Stimulated activated naive CD4-positive, alpha-beta T cell (primary cell): ENCODE measurements around the gene MARCHF6.
"Not testable (repeated sequence)": the region's sequence is repeated elsewhere in the genome, so short reads cannot be mapped to it uniquely, and the experiment has no call there.

Experiments
- DNase-seq, 6 experiments: peaks; one replicate each; lab custom pipeline; 2025; lab: John Stamatoyannopoulos, UW

Gene MARCHF6

DNA sequence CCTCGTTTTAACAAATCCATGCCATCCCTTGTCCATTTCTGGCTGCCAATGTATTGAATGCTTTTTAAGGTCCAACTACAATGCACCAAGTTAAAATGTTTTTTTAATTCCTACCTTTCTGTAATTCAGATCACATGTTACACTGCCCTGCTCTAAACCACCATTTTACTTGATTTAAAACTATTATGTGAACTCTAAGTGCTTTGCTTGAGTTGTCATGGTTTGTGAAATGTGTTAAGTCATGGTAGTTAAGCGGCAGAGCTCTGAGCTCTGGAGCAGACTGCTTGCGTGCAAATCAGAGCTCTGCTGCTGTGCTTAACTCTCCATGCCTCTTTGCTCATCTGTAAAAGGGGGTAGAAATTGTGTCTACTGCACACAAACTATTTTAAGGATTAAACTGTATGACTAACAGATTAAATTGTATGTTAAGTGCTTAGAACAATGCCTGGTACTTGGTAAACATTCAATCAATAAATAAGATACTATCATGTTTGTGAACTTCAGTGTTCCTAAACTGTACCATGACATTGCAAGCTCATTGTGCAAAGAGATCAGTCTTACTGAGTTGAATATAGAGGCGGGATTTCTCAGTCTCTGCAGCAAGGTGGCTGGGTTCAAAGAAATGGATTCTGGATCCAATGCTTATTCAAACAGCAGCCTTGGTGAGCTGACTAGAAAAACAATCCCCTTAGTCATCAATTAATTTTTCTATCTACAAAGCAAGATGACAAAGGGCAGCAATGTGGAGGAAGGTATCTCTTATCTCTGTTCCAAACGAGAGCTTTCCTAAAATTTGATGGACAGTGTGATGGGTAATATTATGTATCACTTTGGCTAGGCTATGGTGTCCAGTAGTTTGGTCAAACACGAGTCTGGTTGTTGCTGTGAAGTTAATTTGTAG lies 29.7 kb upstream of the MARCHF6 start:
- DNase-seq, result no peak

GRCh38 chr5:10324518-10325370 lies 28.8 kb upstream of the MARCHF6 start:
- no peak for DNase-seq

- no peak for DNase-seq
Measured at GRCh38 chr5:10328323-10328722, 25.2 kb upstream of the MARCHF6 start.

DNA sequence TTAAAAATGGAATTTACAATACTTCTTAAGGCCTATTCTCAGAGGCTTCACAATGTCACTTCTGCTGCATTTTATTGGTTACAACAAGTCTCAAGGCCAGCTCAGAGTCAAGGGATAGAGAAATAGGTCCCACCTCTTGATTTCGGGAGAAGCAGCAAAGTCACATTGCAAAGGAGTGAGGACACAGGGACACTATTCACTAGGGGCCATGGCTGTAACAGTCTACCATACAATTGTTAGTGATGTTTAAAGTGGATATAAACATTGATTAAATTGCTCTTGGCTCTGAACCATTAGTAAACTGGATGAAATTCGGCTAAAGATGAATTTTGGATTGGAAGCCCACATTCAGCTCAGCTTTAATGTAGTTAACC lies 24.1 kb upstream of the MARCHF6 start:
- DNase-seq, result no peak

GRCh38 chr5:10329820-10330481 lies 23.5 kb upstream of the MARCHF6 start:
- no peak for DNase-seq

- DNase-seq, result no peak
Measured at GRCh38 chr5:10330511-10331230, 22.8 kb upstream of the MARCHF6 start.

GRCh38 chr5:10331341-10331796 lies 22.1 kb upstream of the MARCHF6 start:
- no peak for DNase-seq

GRCh38 chr5:10332301-10332700 lies 21.2 kb upstream of the MARCHF6 start:
- no peak for DNase-seq

DNA sequence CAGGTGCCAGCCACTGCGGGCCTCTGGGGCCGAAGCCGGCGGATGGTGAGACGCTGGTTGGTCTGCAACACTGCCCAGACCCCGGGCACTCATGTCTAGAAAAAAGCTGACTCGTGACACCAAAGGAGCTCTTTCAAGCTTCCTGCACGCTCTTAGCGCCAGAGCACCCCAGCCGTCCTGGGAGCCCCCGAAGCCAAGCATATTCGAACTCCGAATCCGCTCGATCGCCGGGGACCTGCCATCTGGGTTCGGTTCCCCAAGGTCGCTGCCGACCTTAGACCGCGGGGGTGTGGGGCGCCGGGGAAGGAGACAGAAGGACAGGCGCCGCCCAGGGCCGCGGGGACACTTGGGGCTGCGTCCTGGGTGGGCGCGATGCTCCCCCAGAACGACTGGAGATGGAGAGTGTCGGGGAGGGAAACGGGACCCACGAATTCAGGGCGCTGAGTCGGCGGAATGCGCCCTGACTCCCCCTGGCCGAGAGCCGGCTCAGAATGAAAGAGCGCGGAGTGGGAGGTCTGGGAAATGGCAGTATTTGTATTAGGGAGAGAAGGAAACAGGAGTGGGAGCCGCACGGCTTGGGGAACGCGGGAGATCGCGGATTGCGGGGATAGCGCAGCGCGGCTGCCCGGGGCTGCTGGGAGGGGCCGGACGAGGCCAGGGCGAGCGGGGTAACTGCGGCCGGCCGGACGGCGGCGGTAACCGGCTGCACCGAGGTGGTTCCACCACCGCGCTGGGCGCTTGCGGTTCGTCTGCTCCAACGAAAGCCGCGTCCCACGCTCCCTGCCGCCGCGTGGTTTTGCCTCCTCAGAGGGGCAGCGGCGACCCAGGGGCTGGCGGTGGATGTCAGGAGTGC lies 20.1 kb upstream of the MARCHF6 start:
- DNase-seq, result peak in 2 of 6 experiments; percentile 9 to 14

- DNase-seq, result no peak
Measured at GRCh38 chr5:10334831-10335230, 18.7 kb upstream of the MARCHF6 start.

DNA sequence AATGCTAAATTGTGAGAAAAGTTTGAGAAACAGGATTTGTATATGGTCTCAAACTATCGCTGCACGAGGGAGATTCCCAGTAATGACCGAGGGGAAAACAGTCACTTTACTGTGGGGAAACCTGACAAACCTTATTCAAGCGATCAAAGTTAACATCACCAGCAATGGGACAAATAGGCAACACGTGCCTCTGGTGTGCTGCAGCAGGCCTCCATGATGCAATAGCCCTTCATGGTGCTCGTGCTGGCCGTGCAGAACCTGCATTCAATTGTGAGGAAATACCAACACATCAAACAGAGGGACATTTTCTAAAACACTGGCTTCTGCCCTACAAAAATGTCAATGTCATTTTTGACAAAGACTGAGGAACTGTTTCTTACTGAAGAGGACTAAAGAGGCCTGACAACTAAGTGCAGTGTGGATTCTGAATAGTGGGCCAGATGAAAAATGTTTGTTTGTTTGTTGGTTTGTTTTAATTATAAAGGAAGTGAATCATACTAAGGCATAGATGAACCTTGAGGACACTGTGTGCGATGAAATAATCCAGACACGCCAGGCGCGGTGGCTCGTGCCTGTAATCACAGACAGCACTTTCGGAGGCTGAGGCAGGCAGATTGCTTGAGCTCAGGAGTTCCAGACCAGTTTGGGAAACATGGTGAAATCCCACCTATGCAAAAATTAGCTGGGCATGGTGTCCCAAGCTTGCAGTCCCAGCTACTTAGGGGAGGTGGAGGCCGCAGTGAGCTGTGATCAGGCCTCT lies 17.6 kb upstream of the MARCHF6 start:
- DNase-seq, result no peak

- no peak for DNase-seq
Measured at GRCh38 chr5:10337107-10337506, 16.4 kb upstream of the MARCHF6 start.

DNA sequence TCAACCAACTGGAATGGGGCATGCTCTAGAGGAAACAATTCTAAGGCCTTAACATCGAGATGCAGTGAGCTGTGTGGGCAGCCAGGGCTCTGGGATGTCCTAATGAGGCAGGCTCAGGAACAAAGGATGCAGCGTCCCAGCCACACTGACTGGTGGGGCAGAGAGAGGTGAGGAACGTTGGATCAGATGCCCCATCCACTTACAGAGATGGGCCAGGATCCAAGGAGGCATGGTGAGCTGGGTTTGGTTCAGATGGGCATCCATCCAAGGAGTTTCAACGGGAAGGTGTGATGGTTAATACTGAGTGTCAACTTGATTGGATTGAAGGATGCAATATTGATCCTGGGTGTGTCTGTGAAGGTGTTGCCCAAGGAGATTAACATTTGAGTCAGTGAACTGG lies 15.5 kb upstream of the MARCHF6 start:
- no peak for DNase-seq

DNA sequence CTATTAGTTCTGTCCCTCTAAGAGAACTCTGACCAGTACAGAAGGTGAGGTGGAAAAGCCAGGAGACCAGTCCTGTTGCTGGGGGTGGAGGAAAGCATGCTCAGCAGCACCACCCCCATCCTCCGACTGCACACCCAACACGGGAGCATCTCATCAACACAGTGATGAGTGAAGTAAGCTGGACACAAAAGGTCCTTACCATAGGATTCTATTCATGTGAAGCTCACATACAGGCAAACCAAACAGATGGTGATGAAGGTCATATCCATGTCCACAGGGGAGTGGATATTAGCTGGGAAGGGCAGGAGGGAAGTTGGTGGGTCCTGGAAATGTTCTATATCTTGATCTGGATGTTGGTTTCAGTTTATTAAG lies 14.8 kb upstream of the MARCHF6 start:
- DNase-seq, result no peak

GRCh38 chr5:10339058-10339811 lies 14.3 kb upstream of the MARCHF6 start:
- no peak for DNase-seq

DNA sequence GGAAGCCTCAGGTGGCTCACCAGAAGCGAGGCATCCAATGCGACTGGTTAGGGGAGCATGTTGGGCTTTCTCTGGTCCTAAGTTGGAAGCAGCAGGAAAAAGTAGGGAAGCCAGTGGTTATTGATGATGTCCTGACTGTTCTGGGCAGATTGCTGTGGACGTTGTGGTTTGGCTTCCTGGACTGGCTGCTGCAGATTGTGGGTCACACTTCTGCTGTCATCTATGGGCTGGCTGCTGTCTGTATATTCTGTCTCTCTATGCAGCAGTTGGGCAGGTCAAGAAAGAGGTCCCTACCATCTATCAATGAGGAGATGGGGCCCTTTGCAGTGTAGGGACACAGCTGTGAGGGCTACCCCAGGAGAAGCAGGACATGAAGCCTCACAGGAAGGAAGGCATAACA lies 13.5 kb upstream of the MARCHF6 start:
- no peak for DNase-seq

DNA sequence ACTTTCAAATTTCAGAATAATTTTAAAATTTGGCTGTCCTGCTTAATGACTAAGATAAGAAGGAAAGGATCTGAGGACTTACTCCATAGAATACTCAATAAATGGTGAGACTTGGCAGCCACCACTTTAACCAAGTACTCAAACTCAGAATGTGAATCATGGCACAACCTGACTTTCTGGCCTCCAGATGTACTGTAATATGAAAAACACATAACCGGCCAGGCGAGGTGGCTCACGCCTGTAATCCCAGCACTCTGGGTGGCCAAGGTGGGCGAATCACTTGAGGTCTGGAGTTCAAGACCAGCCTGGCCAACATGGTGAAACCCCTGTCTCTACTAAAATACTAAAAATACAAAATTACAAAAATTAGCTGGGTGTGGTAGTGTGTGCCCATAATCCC lies 10.0 kb upstream of the MARCHF6 start:
- DNase-seq, result no peak

- DNase-seq, result not testable (repeated sequence)
Measured at GRCh38 chr5:10344461-10345106, 8.9 kb upstream of the MARCHF6 start.

DNA sequence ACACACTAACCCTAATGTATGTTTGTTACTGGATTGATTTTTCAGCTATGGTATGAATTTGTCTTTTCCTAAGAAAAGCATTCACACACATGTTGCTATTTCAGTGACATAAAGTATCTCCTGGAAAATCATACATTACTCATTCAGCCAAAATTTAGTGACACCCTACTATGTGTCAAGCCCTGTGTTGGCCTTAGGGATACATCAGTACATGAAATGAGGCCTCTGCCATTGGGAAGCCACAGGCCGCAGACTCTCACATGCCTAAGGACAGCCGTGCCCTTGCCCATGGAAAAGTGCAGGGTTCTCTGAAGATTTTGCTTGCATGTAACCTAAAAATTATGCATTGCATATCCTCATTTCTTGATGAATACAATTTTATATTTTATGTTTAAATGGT lies 5.2 kb upstream of the MARCHF6 start:
- DNase-seq, result no peak
